Neural progenitor cell (in vitro differentiated cells): ENCODE results near the gene HSD11B2. TPM values are rescaled to one million over a fixed set of nuclear protein-coding genes. Genes with fewer than 3 reads are reported as not detected.
"Not testable (repeated sequence)": the region's sequence is repeated elsewhere in the genome, so short reads cannot be mapped to it uniquely, and the experiment has no call there.

ENCODE experiments used
- DNase-seq: peaks from one replicate; pipeline ENCODE4 v3.0.0-alpha.2; 2016; ENCODE audit warnings: low spot score
- H2AFZ ChIP-seq: fragments of 200-600 bp; sonication (generic); replicated peaks from 2 replicates; pipeline ENCODE4 v1.6.1; 2016; ENCODE audit warnings: antibody characterized with exemption
- H3F3A ChIP-seq: fragments of 200-600 bp; sonication (generic); 2 replicates; pipeline ENCODE4 v1.6.1; 2016; ENCODE audit warnings: antibody characterized with exemption, low read depth
- H3K27ac ChIP-seq: fragments of 200-600 bp; sonication (generic); 2 replicates; pipeline ENCODE4 v1.5.1; 2016; ENCODE audit warnings: mild to moderate bottlenecking
- H3K27me3 ChIP-seq: fragments of 200-600 bp; sonication (generic); 2 replicates; pipeline ENCODE4 v1.6.1; 2016; ENCODE audit warnings: mild to moderate bottlenecking, moderate library complexity
- H3K36me3 ChIP-seq: fragments of 200-600 bp; sonication (generic); 2 replicates; pipeline ENCODE4 v1.5.1; 2016
- H3K4me1 ChIP-seq: fragments of 200-600 bp; sonication (generic); 2 replicates; pipeline ENCODE4 v1.6.1; 2016; ENCODE audit warnings: mixed run types
- H3K4me2 ChIP-seq: fragments of 200-600 bp; sonication (generic); 2 replicates; pipeline ENCODE4 v1.6.1; 2016
- H3K4me3 ChIP-seq: fragments of 200-600 bp; sonication (generic); 2 replicates; pipeline ENCODE4 v1.5.1; 2016
- H3K79me2 ChIP-seq: fragments of 200-600 bp; sonication (generic); 2 replicates; pipeline ENCODE4 v1.6.1; 2016; ENCODE audit warnings: low read depth
- H3K9ac ChIP-seq: fragments of 200-600 bp; sonication (generic); 2 replicates; pipeline ENCODE4 v1.6.1; 2016
- H3K9me3 ChIP-seq: fragments of 200-600 bp; sonication (generic); 2 replicates; pipeline ENCODE4 v1.5.1; 2016; ENCODE audit warnings: low read depth
- H4K20me1 ChIP-seq: fragments of 200-600 bp; sonication (generic); 2 replicates; pipeline ENCODE4 v1.6.1; 2016; ENCODE audit warnings: low read depth
- H3K27ac Mint-ChIP-seq: 3 replicates; pipeline ENCODE4 v1.8.0; 2021; ENCODE audit warnings: mixed read lengths
- H3K27me3 Mint-ChIP-seq: 2 replicates; pipeline ENCODE4 v1.8.0; 2022; ENCODE audit warnings: low read depth, mild to moderate bottlenecking, inconsistent platforms, moderate library complexity, mixed read lengths; ENCODE audit not compliant: insufficient read depth
- H3K36me3 Mint-ChIP-seq: 3 replicates; pipeline ENCODE4 v1.8.0; 2021; ENCODE audit warnings: mixed read lengths
- H3K4me1 Mint-ChIP-seq: 3 replicates; pipeline ENCODE4 v1.8.0; 2021; ENCODE audit warnings: mixed read lengths
- H3K4me3 Mint-ChIP-seq: 3 replicates; pipeline ENCODE4 v1.8.0; 2021; ENCODE audit warnings: mild to moderate bottlenecking, moderate library complexity, mixed read lengths
- H3K9me3 Mint-ChIP-seq: 3 replicates; pipeline ENCODE4 v1.8.0; 2020; ENCODE audit warnings: mixed read lengths
- CTCF ChIP-seq: fragments of 200-600 bp; sonication (generic); IDR thresholded peaks from 2 replicates; pipeline ENCODE4 v1.5.1; 2017; ENCODE audit warnings: antibody characterized with exemption, mild to moderate bottlenecking
- EZH2 ChIP-seq: fragments of 200-600 bp; sonication (generic); IDR thresholded peaks from 2 replicates; pipeline ENCODE4 v1.6.1; 2017; ENCODE audit warnings: antibody characterized with exemption, mild to moderate bottlenecking, moderate library complexity
- EZH2phosphoT487 ChIP-seq: fragments of 200-600 bp; sonication (generic); IDR thresholded peaks from 2 replicates; pipeline ENCODE4 v1.6.1; 2017; ENCODE audit warnings: antibody characterized with exemption
- total RNA-seq: library from RNA; depleted of rRNA; stranded (reverse); fragments of >200 nt; gene quantifications from 2 replicates; pipeline ENCODE4 v1.2.3, GENCODE V29; 2015; ENCODE audit warnings: low replicate concordance

Gene HSD11B2
- total RNA-seq, 1 donor from 2014 or later: not detected

GRCh38 chr16:67411339-67411738 lies 19.6 kb upstream of the HSD11B2 start:
- Mint-ChIP-seq H3K4me1 (peaks cover 18% of the 10 kb centered on the region), H3K27ac (no peak overlapping the region), H3K27me3 (peaks cover 2% of the 10 kb centered on the region), H3K4me3 (no peak overlapping the region), H3K36me3 (peaks cover 5% of the 10 kb centered on the region), H3K9me3 (no peaks in the 10 kb centered on the region)
- Histone ChIP-seq H3K4me2 (no peak overlapping the region), H3K9me3 (no peaks in the 10 kb centered on the region), H2AFZ (no peak overlapping the region), H4K20me1 (no peaks in the 10 kb centered on the region), H3K27ac (no peak overlapping the region), H3K9ac (no peak overlapping the region), H3K36me3 (no peaks in the 10 kb centered on the region), H3K27me3 (peaks cover 14% of the 10 kb centered on the region), H3F3A (no peaks in the 10 kb centered on the region), H3K4me1 (no peaks in the 10 kb centered on the region), H3K79me2 (no peaks in the 10 kb centered on the region), H3K4me3 (no peak overlapping the region)
- TF ChIP-seq CTCF: no peak
- DNase-seq: no peak

- no peak for TF ChIP-seq EZH2phosphoT487
- TF ChIP-seq CTCF: no peak
- TF ChIP-seq EZH2: no peak
- no peak overlapping the region for H3K27ac Mint-ChIP-seq
- peaks cover 2% of the 10 kb centered on the region for H3K27me3 Mint-ChIP-seq
- no peaks in the 10 kb centered on the region for H3F3A ChIP-seq
- H2AFZ ChIP-seq: no peak overlapping the region
- no peak for DNase-seq
- no peaks in the 10 kb centered on the region for H3K79me2 ChIP-seq
- H3K9ac ChIP-seq: no peak overlapping the region
- H3K36me3 Mint-ChIP-seq: peaks cover 5% of the 10 kb centered on the region
- peaks cover 22% of the 10 kb centered on the region for H3K27me3 ChIP-seq
- H3K9me3 ChIP-seq: no peaks in the 10 kb centered on the region
- H4K20me1 ChIP-seq: no peaks in the 10 kb centered on the region
- H3K27ac ChIP-seq: no peak overlapping the region
- H3K4me1 Mint-ChIP-seq: peaks cover 16% of the 10 kb centered on the region
- no peak overlapping the region for H3K4me3 Mint-ChIP-seq
- no peaks in the 10 kb centered on the region for H3K4me1 ChIP-seq
- no peaks in the 10 kb centered on the region for H3K9me3 Mint-ChIP-seq
- H3K36me3 ChIP-seq: no peaks in the 10 kb centered on the region
- H3K4me3 ChIP-seq: no peak overlapping the region
- H3K4me2 ChIP-seq: no peak overlapping the region
These were observed 18.6 kb upstream of the HSD11B2 start for GRCh38 chr16:67412294-67412693.

- Mint-ChIP-seq H3K4me1 (peaks cover 16% of the 10 kb centered on the region), H3K36me3 (peaks cover 5% of the 10 kb centered on the region), H3K27ac (no peak overlapping the region), H3K4me3 (peak overlapping the region; percentile 69), H3K9me3 (no peaks in the 10 kb centered on the region), H3K27me3 (peaks cover 4% of the 10 kb centered on the region)
- Histone ChIP-seq H3K4me1 (no peaks in the 10 kb centered on the region), H3K79me2 (no peaks in the 10 kb centered on the region), H3K27ac (no peak overlapping the region), H3K9me3 (no peaks in the 10 kb centered on the region), H3K4me2 (no peak overlapping the region), H3K27me3 (peaks cover 27% of the 10 kb centered on the region), H4K20me1 (no peaks in the 10 kb centered on the region), H3K9ac (no peak overlapping the region), H3K36me3 (no peaks in the 10 kb centered on the region), H3F3A (no peaks in the 10 kb centered on the region), H3K4me3 (no peak overlapping the region), H2AFZ (no peak overlapping the region)
- no peak for TF ChIP-seq EZH2
- TF ChIP-seq CTCF: no peak
- TF ChIP-seq EZH2phosphoT487: no peak
- no peak for DNase-seq
These were observed 16.7 kb upstream of the HSD11B2 start for GRCh38 chr16:67413978-67414911.

- peak overlapping the region; percentile 62 for H3K4me3 ChIP-seq
- H3F3A ChIP-seq, H4K20me1 ChIP-seq, H3K27ac ChIP-seq, H3K9ac ChIP-seq, H3K79me2 ChIP-seq, H3K36me3 ChIP-seq, H2AFZ ChIP-seq, H3K36me3 Mint-ChIP-seq, H3K9me3 ChIP-seq, H3K4me1 ChIP-seq, DNase-seq, H3K27me3 Mint-ChIP-seq, H3K9me3 Mint-ChIP-seq: not testable (repeated sequence)
- H3K27me3 ChIP-seq: peaks cover 27% of the 10 kb centered on the region
- Mint-ChIP-seq H3K4me1 (peaks cover 18% of the 10 kb centered on the region), H3K27ac (peak overlapping the region; percentile 51), H3K4me3 (peak overlapping the region; percentile 85)
- peak overlapping the region; percentile 89 for H3K4me2 ChIP-seq
These were observed 15.5 kb upstream of the HSD11B2 start for GRCh38 chr16:67415421-67415820.
